Choroid plexus epithelial cell (primary cell): ENCODE measurements around the gene BUB3.
A peak's percentile ranks its signal among the peaks of the same experiment; 100 is the strongest.

Experiments used
- DNase-seq: peaks from one replicate; pipeline ENCODE4 v3.0.0-alpha.2; 2010; ENCODE audit warnings: low read depth
- H3K4me3 ChIP-seq: 2 replicates; pipeline ENCODE4 v1.5.1; 2011; ENCODE audit warnings: low read depth, mild to moderate bottlenecking, control low read depth, low read length, moderate library complexity
- CTCF ChIP-seq: conservative IDR thresholded peaks from 2 replicates; pipeline ENCODE4 v1.5.1; 2011; ENCODE audit warnings: low read depth, mild to moderate bottlenecking, control low read depth, inconsistent platforms, low read length, moderate library complexity

The BUB3 gene, protein sequence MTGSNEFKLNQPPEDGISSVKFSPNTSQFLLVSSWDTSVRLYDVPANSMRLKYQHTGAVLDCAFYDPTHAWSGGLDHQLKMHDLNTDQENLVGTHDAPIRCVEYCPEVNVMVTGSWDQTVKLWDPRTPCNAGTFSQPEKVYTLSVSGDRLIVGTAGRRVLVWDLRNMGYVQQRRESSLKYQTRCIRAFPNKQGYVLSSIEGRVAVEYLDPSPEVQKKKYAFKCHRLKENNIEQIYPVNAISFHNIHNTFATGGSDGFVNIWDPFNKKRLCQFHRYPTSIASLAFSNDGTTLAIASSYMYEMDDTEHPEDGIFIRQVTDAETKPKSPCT

DNA sequence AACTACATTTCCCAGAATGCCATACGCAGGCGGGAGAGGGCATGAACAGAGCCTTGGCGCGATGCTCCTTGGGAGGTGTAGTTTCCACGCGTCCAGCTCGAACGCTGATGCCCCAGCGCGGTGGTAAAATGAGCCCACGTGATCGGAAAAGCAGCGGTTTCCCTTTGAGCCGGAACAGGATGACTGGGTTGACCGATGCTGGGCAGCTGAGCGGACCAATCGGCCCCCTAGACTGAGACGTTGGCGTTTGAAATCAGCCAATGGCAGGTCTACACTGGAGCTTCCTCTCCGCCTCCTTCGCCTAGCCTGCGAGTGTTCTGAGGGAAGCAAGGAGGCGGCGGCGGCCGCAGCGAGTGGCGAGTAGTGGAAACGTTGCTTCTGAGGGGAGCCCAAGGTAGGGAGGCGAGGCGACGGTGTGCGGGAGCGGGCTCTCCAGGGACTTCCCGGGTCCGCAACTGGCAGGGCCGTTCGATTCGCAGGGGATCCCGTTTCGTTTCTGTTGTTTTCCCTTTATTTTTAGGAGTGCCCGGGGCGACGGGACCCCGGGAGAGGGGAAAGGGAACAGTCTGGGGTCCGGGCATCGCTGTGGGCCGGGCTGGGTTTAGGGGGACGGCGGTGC lies at the start of gene BUB3:
BUB3 (plus strand) TSS at position 311 of the 619 bp plus-strand sequence. CDS start 516 bp downstream, outside the sequence.
- peak; percentile 42 for TF ChIP-seq CTCF
- peak within 1 kb of the TSS; percentile 79 for H3K4me3 ChIP-seq
- DNase-seq: peak; percentile 100

DNA sequence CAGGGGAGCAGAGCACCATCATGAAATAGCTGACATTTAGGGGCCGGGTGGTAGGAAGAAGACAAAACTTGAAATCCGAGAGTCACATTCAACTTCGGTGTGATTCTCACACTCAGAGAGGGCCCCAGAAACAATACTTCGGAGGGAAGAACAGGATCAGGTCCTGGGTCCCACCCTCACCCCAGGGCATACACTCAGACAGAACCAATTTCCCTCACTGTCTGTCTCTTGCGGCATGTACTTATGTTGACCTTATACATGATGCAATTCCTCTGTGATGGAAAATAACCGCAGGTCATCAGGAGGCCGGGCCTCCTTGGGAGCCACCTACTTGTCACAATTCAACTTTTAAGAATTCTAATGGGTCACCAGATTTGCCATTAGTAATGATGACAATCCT lies 44.7 kb upstream of the BUB3 start:
- no peak for DNase-seq
- TF ChIP-seq CTCF: no peak
- no peak overlapping the region for H3K4me3 ChIP-seq

DNA sequence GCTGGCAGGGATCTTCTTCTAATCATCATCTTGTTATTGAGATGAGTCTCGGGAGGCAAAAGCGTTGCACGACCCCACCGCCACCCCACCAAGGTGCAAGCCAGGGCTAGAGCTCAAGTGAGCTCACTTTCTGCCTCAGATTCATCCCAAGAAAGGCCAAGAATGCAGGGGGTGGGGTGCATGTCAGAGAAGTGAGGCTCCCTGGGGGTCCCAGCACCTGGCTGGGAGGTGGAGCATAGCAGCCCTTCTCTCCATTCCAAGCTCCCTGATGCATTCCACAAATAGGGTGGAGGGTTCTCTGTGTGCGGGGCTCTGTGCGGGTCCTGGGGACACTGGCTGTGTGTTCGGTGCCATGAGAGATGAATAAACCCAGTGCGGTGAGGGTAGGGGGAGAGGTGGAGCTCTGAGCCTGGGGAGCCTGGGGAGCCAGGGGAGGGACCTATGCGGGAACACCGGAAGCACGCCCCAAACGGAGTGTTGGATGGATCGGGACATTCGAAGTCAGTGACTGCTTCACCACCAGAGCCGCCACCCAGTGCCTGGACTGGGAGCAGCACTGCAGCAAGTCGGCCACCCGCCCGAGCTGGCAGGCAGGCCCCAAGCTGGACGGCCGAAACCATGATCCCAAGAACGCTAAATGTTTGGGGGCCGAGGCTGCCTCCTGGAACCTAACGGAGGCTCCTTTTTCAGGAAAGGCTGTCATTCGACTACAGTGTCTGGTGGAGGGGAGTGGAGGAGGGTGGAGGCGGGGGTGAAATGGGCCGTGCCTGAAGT lies 36.4 kb upstream of the BUB3 start:
- DNase-seq: no peak
- H3K4me3 ChIP-seq: no peak overlapping the region
- no peak for TF ChIP-seq CTCF

DNA sequence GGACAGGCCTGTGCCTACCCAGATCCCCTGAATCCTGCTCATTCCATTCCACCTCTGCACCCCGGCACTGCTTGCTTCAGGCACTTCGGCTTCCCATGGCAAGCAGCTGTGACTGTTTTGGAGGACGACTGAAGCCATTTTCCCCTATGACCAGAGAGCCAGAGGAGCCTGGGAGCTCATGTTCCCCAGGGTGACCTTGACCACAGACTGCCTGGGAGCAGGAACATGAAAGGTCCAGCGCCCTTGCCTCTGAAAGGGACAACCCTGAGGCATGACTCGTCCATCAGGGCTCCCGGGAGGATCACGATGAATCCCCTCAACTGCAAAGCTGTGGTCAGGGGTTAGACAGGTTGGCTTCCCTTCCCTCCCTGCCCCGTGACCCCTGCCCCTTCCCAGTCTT lies 35.1 kb upstream of the BUB3 start:
- TF ChIP-seq CTCF: no peak
- no peak overlapping the region for H3K4me3 ChIP-seq
- DNase-seq: no peak

DNA sequence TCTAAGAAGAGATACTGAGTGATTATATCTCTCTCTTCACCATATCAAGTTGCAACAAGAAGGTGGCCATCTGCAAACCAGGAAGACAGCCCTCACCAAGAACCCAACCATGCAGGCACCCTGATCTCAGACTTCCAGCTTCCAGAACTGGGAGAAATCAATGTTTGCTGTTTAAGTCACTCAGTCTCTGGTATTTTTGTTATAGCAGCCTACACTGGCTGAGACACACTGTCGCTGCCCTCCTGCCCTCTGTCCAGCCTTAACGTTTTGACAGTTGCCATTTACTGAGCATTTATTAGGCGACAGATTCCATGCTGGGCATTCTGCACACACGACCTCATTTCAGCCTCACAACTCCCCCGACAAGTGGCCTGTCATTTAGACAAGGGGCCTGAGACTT lies 28.0 kb upstream of the BUB3 start:
- TF ChIP-seq CTCF: no peak
- no peak for DNase-seq
- H3K4me3 ChIP-seq: no peak overlapping the region

GRCh38 chr10:123129618-123130271 lies 24.5 kb upstream of the BUB3 start:
- no peak for TF ChIP-seq CTCF
- no peak overlapping the region for H3K4me3 ChIP-seq
- DNase-seq: no peak
